GDM1 (cell line): ENCODE data around the gene ZNF286A.
"Not testable (repeated sequence)": the region's sequence is repeated elsewhere in the genome, so short reads cannot be mapped to it uniquely, and the experiment has no call there.

ENCODE experiments used
- DNase-seq: peaks from one replicate; lab custom pipeline; 2025; lab: John Stamatoyannopoulos, UW

ZNF286A gene

GRCh38 chr17:15699413-15699924 is at the start of gene ZNF286A:
Gene ZNF286A (plus strand): TSS chr17:15699752. CDS start chr17:15700330, 578 bp downstream.
- peak; percentile 91 for DNase-seq

- no peak for DNase-seq
Observed at GRCh38 chr17:15649861-15650421, 49.6 kb upstream of the ZNF286A start.

GRCh38 chr17:15650741-15651582 is 48.6 kb upstream of the ZNF286A start:
- no peak for DNase-seq

DNA sequence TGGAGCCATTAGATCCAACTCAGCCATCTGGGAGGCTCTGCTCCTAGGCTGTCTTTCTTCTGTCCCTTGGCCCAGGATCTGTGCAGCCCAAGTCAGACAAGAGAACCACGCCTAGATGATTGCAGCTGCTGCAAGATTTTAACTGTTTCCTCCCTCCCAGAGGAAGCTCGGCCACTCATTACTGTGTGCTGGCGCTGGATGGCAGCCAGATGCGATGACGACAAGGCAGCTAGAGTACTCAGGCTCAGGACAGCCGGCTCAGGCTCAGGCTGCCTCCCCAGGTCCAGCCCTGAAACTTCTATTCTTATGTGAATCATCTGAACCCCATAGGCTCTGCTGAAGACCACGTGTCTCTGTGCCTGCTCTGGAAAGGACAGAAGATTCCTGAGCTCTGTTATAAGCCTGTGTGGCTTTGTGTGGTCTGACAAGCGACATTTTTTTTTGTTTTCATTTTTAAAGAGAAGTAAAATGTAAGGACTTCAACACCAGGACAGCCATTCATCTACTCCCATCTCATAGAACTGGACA is 47.9 kb upstream of the ZNF286A start:
- peak; percentile 74 for DNase-seq

- DNase-seq, result no peak
Observed at GRCh38 chr17:15652960-15653359, 46.6 kb upstream of the ZNF286A start.

DNA sequence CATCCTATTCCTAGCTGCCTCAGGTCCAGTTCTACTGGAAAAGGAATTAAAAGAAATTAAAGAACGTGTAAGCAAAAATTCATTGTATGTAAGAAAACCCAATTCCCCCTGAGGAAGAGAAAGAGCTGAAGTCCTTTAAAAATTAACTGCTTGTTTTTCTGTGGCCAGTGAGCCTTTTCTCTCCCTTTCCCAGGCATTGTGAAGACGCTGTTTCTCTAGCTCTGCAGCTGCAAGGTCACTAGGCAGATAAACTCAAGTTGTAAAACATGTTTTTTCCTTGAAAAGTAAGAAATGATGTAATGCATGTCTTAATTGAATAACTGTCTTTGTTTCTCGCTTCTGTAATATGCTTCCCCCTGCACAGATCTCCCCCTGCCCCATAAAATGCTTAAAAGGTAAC is 45.2 kb upstream of the ZNF286A start:
- not testable (repeated sequence) for DNase-seq

- no peak for DNase-seq
Observed at GRCh38 chr17:15654886-15655561, 44.5 kb upstream of the ZNF286A start.

DNA sequence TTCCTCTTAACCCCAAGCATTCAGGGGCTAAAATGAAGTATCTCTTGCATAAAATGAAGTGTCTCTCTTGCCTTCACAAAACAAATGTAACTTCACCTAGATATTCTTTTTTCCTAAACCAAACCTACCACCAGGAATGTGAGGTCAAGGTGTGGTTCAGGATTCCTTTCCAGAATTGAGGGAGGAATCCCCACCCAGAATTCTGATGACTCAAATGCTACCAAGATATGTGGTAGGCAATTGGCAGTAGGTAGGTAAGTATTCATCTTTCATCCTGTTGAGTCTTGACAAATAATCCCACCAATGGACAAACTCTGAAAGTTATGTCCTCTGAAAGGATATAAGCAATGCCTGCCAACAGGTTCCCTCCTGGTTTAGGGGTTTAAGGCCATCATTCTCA is 41.7 kb upstream of the ZNF286A start:
- no peak for DNase-seq

GRCh38 chr17:15658296-15658695 is 41.3 kb upstream of the ZNF286A start:
- no peak for DNase-seq

DNA sequence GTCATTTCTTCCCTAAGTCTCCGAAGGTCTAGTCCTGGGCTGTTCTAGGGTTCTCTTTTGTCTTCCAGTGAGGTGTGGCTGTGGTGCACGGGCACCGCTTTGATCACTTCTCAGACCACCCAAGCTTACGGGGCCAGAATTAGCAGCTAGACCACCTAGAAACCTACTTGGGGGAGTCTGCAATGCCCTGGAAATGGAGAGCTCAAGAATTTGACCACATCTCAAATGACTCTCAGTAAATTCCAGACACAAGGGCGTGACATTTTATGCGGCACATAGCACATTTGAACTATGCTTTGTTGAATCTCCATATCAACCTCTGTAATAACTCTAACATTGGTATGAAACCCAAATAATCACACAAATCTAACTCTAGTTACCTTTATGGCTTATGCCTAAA is 40.3 kb upstream of the ZNF286A start:
- no peak for DNase-seq

- no peak for DNase-seq
Observed at GRCh38 chr17:15659663-15660062, 39.9 kb upstream of the ZNF286A start.

- no peak for DNase-seq
Observed at GRCh38 chr17:15660077-15660476, 39.5 kb upstream of the ZNF286A start.

DNA sequence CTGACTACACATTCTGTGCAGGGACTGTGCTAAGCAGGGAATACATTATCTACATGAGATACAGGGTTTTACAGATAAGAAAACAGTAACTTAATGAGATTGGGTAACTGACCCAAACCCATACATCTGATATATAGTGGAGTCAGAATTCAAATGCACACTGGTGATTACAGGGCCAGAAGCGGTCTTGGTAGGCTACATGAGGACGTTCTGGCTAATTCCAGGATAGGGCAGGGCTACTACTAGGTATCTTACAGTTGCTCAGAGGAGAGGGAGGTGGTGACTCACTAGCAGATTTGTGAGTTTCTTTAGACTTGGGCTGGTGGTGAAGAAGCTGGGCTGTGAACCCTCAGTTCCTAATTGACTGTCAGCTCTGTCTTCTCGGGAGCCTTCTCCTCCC is 36.9 kb upstream of the ZNF286A start:
- no peak for DNase-seq

DNA sequence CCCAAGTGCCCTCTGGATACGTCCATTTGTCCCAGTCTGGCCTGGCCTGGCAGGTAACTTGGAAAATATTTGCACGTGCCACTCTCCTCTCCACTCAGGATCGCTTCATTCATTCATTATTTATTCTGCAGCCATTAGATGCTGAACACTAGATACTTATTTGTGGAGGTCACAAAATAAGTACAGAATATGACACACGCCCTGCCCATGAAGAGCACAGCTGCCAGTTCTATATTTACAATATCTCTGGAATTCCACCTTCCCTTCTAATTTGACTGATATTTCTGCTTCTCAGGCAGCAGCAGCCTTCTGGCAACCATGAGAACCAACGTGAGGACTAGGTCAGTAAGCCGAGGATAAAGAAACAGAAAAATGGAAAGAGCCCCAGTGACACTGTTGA is 36.4 kb upstream of the ZNF286A start:
- no peak for DNase-seq

DNA sequence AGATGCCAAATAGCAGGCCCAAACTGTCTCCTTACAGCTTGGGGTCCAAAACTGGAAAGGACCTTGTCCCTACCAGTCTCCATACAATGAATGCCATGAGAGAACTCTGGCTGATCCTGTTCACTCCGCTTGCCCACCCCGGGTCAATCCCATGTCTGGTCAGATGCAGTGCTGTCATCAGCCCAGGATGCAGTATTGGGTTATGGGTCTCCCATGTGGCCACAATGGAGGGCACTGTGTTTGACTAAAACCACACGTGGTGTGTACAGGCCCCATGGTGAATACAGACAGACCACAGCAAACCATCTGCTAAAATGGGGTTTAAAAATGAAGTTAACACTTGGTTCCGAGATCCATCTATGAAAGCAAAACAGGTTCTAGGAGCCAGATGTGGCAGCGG is 35.9 kb upstream of the ZNF286A start:
- DNase-seq, result no peak

- not testable (repeated sequence) for DNase-seq
Observed at GRCh38 chr17:15669526-15669925, 30.0 kb upstream of the ZNF286A start.

GRCh38 chr17:15674640-15675039 is 24.9 kb upstream of the ZNF286A start:
- DNase-seq, result not testable (repeated sequence)

DNA sequence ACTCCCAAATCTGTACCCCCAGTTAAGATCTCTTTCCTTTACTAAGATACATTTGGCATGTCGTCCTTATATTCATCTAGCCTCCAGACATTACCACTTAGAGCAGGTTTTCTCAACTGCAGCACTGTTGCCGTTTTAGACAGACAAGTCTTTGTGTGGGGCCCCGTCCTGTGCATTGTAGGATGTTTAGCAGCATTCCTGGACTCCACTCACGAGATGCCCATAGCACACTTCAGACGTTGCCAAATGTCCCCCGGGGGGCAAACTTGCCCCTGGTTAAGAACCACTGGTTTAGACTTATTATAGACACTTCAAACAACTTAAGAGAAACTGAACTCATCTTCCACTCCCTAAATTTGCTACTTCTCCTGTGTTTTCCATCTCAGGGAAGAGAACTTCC is 23.6 kb upstream of the ZNF286A start:
- not testable (repeated sequence) for DNase-seq

- DNase-seq, result not testable (repeated sequence)
Observed at GRCh38 chr17:15683135-15683534, 16.4 kb upstream of the ZNF286A start.

- DNase-seq, result peak; percentile 32
Observed at GRCh38 chr17:15683824-15684478, 15.6 kb upstream of the ZNF286A start, which contains the start of gene TRIM16. Gene TRIM16 (minus strand): TSS chr17:15684311. CDS start chr17:15651609, 32,702 bp downstream.

GRCh38 chr17:15687494-15687893 is 12.1 kb upstream of the ZNF286A start:
- not testable (repeated sequence) for DNase-seq

DNA sequence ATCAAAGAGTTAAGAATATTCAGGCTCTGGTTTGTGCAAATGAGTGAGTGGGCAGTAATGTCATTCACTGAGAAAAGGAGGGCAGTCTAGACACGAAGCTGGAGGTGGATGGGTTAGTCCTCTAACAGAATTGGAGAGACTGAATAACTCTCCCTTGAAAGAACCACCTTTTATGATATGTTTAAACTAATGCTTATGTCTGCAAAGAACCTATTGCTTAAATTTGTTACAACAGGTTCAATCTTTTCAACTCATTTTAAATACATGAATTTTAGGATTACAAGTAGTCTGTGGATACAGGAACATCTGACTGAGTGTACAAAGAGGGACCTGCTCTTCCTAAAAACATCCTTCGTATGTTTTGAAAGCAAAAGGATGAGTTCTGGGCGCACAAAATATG is 585 bp upstream of the ZNF286A start:
- not testable (repeated sequence) for DNase-seq
